RWPE1 (cell line): ENCODE data around the gene PLEKHG1.

Source experiments
- CTCF ChIA-PET: fragments of 350-600 bp; sonication (Branson Sonifier 250); formaldehyde crosslinking; extraction: SDS; loops from one replicate; lab custom pipeline; 2021; lab: Yijun Ruan, JAX
- POLR2A ChIA-PET: fragments of 400-600 bp; formaldehyde crosslinking; extraction: SDS; loops from one replicate; lab custom pipeline; 2020; ENCODE audit warnings: antibody characterized with exemption; ENCODE audit not compliant: low non-redundant PET; lab: Yijun Ruan, JAX
- DNase-seq: peaks from one replicate; pipeline ENCODE4 v3.0.0; 2012; ENCODE audit warnings: low spot score
- H3K27ac ChIP-seq: fragments of 450-650 bp; 2 replicates; pipeline ENCODE4 v1.5.1; 2017
- TF ChIP-seq, protein P1 (sequence below): fragments of 450-650 bp; conservative IDR thresholded peaks from 2 replicates; pipeline ENCODE4 v1.5.1; 2017; ENCODE audit warnings: low read depth, mild to moderate bottlenecking

Gene PLEKHG1

DNA sequence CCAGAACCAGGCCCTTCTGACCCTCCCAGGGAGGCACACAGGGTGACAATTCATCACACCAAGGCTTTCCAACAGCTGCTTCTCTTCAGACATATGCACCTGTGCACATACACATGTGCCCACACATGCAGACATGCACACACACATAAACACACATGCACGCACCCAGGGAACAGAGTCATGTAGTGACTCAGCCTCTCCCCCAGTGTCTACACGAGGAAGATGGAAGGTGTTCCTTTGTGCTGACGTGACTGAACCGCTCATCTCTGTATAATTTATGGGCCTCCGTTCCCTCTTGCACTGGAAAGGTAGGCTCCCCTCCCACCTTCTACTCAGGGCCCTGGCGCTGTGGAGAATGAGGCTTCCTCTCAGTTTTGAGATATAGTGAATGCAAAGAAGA, 23.8 kb upstream of the PLEKHG1 start:
- no peak overlapping the region for H3K27ac ChIP-seq
- ChIA-PET POLR2A (no interaction called here), CTCF (no interaction called here)
- no peak for DNase-seq
- TF ChIP-seq, protein P1, sequence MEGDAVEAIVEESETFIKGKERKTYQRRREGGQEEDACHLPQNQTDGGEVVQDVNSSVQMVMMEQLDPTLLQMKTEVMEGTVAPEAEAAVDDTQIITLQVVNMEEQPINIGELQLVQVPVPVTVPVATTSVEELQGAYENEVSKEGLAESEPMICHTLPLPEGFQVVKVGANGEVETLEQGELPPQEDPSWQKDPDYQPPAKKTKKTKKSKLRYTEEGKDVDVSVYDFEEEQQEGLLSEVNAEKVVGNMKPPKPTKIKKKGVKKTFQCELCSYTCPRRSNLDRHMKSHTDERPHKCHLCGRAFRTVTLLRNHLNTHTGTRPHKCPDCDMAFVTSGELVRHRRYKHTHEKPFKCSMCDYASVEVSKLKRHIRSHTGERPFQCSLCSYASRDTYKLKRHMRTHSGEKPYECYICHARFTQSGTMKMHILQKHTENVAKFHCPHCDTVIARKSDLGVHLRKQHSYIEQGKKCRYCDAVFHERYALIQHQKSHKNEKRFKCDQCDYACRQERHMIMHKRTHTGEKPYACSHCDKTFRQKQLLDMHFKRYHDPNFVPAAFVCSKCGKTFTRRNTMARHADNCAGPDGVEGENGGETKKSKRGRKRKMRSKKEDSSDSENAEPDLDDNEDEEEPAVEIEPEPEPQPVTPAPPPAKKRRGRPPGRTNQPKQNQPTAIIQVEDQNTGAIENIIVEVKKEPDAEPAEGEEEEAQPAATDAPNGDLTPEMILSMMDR: no peak

DNA sequence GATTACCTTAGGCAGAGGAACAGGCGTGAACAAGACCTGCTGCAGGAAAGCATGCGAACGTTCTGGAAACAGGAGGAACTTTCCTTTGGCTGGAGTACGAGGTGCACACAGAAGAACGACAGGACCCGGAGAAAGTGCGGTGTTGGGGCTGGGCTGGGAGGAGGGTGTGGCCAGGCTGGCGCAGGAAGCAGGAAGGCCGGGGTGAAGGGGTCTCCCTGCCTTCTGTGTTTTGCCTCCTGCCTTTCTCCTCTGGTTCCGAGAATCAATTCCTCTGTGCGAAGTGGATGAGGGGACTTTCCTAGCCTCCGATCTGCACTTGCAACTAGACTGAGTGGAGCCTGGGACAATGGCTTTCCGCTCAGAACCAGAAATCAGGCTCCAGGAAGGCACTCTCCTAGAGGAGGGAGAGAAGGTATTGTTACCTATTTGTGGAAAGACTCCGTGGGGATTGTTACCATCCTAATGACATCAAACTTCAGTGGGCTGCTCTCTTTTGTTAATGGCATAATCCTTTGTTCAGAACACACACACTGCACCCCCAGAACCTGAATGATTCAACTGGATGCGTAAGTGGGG, 22.9 kb upstream of the PLEKHG1 start:
- ChIA-PET POLR2A (no interaction called here), CTCF (no interaction called here)
- no peak overlapping the region for H3K27ac ChIP-seq
- TF ChIP-seq, protein P1: no peak
- no peak for DNase-seq

- ChIA-PET POLR2A (no interaction called here), CTCF (interaction anchor here (0.7 kb wide), 1 partner anchor 627 kb away, joined by 3 read pairs; no protein-coding TSS in a partner anchor)
- no peak for DNase-seq
- TF ChIP-seq, protein P1: no peak
- H3K27ac ChIP-seq: no peak overlapping the region
These were observed 20.1 kb upstream of the PLEKHG1 start for GRCh38 chr6:150579611-150580010.

GRCh38 chr6:150580489-150580888, 19.2 kb upstream of the PLEKHG1 start:
- CTCF ChIA-PET: no interaction called here
- DNase-seq: no peak
- TF ChIP-seq, protein P1: no peak
- no peak overlapping the region for H3K27ac ChIP-seq
- POLR2A ChIA-PET: no interaction called here

DNA sequence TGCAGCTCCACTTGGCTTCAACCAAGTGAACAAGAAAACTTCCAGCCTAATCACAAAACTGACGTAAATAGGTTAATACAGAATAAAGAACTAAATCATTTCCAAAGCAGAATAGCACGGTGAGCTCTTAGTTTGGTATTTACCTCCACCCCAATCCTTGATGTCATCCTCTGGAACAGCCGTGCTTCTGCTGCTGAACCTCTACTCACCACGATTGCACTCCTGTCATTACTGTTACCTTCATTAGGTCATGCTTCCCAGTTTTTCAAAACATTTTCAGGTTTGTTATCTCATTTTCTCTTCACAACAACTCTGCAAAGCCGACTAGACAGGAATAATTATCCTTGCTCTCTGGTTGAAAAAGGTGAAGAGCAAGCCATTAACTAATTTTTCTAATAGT, 15.6 kb upstream of the PLEKHG1 start:
- TF ChIP-seq, protein P1: no peak
- ChIA-PET CTCF (interaction anchor here (0.8 kb wide), 1 partner anchor 135 kb away, joined by 3 read pairs; no protein-coding TSS in a partner anchor), POLR2A (no interaction called here)
- H3K27ac ChIP-seq: no peak overlapping the region
- no peak for DNase-seq

DNA sequence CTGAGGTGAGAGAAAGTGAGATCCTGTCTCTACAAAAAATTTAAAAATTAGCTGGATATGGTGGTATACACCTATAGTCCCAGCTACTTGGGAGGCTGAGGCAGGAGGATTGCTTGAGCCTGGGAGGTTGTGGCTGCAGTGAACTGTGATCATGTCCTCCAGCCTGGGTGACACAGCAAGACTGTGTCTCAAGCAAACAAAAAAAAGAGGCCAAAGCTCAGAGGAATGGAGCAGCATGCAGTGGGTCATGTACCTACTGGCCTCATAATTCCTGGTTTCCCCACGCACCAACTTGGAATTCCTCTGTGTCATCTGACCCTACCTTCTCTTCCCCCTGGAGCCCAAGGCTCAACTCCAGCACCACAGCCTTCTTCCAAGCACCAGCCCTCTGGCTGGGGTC, 15.1 kb upstream of the PLEKHG1 start:
- H3K27ac ChIP-seq: no peak overlapping the region
- TF ChIP-seq, protein P1: no peak
- ChIA-PET POLR2A (no interaction called here), CTCF (no interaction called here)
- no peak for DNase-seq
